Hepatocyte (in vitro differentiated cells): ENCODE data around the gene CDK4. TPM values are rescaled to one million over a fixed set of nuclear protein-coding genes. Genes with fewer than 3 reads are reported as not detected.
A peak's percentile ranks its signal among the peaks of the same experiment; 100 is the strongest.

Source experiments
- DNase-seq: peaks from one replicate; pipeline ENCODE4 v3.0.0-alpha.2; 2016; ENCODE audit warnings: low spot score
- H2AFZ ChIP-seq: fragments of 200-600 bp; sonication (generic); 2 replicates; pipeline ENCODE4 v1.6.0; 2016; ENCODE audit warnings: antibody characterized with exemption, mild to moderate bottlenecking
- H3K27ac ChIP-seq: fragments of 200-600 bp; sonication (generic); 2 replicates; pipeline ENCODE4 v1.5.1; 2016; ENCODE audit warnings: mild to moderate bottlenecking
- H3K27me3 ChIP-seq: fragments of 200-600 bp; sonication (generic); 2 replicates; pipeline ENCODE4 v1.6.1; 2016
- H3K36me3 ChIP-seq: fragments of 200-600 bp; sonication (generic); replicated peaks from 2 replicates; pipeline ENCODE4 v1.5.1; 2016; ENCODE audit warnings: low read depth; ENCODE audit not compliant: insufficient read depth
- H3K4me1 ChIP-seq: fragments of 200-600 bp; sonication (generic); 2 replicates; pipeline ENCODE4 v1.5.1; 2016; ENCODE audit warnings: mild to moderate bottlenecking, moderate library complexity; ENCODE audit not compliant: insufficient read depth
- H3K4me2 ChIP-seq: fragments of 200-600 bp; sonication (generic); 2 replicates; pipeline ENCODE4 v1.6.0; 2016
- H3K4me3 ChIP-seq: fragments of 200-600 bp; sonication (generic); 2 replicates; pipeline ENCODE4 v1.5.1; 2016; ENCODE audit warnings: mild to moderate bottlenecking
- H3K79me2 ChIP-seq: fragments of 200-600 bp; sonication (generic); 2 replicates; pipeline ENCODE4 v1.6.0; 2017; ENCODE audit warnings: mild to moderate bottlenecking
- H3K9me2 ChIP-seq: fragments of 200-600 bp; sonication (generic); replicated peaks from 2 replicates; pipeline ENCODE4 v1.6.0; 2017; ENCODE audit warnings: mild to moderate bottlenecking; ENCODE audit not compliant: insufficient read depth
- H3K9me3 ChIP-seq: fragments of 200-600 bp; sonication (generic); 2 replicates; pipeline ENCODE4 v1.5.1; 2016; ENCODE audit warnings: low read depth, mild to moderate bottlenecking
- H4K20me1 ChIP-seq: fragments of 200-600 bp; sonication (generic); 2 replicates; pipeline ENCODE4 v1.6.0; 2016; ENCODE audit warnings: mild to moderate bottlenecking; ENCODE audit not compliant: insufficient read depth, poor library complexity, severe bottlenecking
- EZH2 ChIP-seq: fragments of 200-600 bp; sonication (generic); IDR thresholded peaks from 2 replicates; pipeline ENCODE4 v1.6.1; 2016; ENCODE audit warnings: antibody characterized with exemption, mild to moderate bottlenecking, borderline replicate concordance
- EZH2phosphoT487 ChIP-seq: fragments of 200-600 bp; sonication (generic); IDR thresholded peaks from one replicate; pipeline ENCODE4 v1.6.1; 2018; ENCODE audit warnings: antibody characterized with exemption, mild to moderate bottlenecking, low read depth, moderate library complexity; ENCODE audit not compliant: unreplicated experiment, severe bottlenecking
- WGBS: methylation state at CpG from one replicate; pipeline ENCODE4 v1.1.6; 2016; ENCODE audit warnings: low lambda C conversion rate; ENCODE audit errors: missing lambda C conversion rate; 5-methylcytosine and 5-hydroxymethylcytosine counted together
- polyA plus RNA-seq: library from polyadenylated mRNA; unstranded; fragments of >200 nt; fragmentation: Nextera tagmentation; extraction: Ambion mirVana; gene quantifications from 2 replicates; pipeline ENCODE4 v1.2.1, GENCODE V29; 2016
- total RNA-seq: library from RNA; depleted of rRNA; stranded (reverse); fragments of >200 nt; gene quantifications from 2 replicates; pipeline ENCODE4 v1.2.3, GENCODE V29; 2014
- TF ChIP-seq, protein P1 (sequence below): fragments of 200-600 bp; sonication (generic); IDR thresholded peaks from 2 replicates; pipeline ENCODE4 v1.5.1; 2016; ENCODE audit warnings: antibody characterized with exemption, mild to moderate bottlenecking; ENCODE audit not compliant: poor library complexity

Gene CDK4
- total and polyA plus RNA-seq, 2 experiments from 2014 or later = 306 to 308 TPM

DNA sequence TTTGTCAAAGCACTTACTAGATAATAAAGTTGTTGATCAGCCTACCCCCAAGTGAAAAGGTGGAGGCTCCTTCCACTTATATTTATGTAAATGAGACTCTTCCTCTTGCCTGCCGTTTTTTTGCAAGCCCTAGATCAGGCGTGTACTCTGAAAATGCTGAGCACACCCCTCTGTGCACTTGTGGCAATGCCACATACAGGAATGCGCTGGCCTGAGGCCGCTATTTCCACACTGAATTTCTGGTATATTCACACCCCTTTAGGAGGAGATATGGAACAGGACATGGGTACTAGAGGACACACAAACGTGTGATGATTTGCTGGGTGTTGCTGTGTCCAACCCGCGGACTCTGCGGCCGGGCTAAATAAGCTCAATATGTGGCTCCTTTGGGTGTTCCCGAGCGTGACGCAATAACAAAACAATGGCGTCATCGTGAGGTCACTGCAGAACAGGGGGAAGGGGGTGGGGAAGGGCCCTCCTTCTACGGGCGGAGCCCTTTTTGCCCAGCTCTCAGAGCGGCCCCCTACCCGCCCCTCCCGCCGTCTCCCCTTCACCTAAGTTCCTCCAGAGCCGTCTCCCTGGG is 7.8 kb downstream of the CDK4 start:
- DNase-seq = no peak

DNA sequence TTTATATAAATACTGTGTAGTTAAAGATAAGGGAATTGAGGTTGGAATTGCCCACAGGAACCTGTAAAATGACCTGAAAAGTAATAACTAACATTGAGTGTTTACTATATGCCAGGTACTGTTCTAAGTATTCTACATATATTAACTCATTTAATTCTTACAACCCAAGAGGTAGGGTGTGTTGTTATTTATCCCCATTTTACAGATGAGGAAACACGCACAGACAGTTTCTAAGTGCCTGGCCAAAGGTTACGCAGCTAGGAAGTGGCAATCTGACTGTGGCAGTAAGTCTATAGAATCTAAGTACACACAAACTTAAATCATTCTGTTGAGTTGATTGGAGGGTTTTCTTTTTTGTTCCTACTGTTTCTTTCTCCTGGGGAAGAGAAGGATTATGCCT is 8.3 kb downstream of the CDK4 start:
- H3K27ac ChIP-seq = no peak overlapping the region

More for the DNA sequence above, 7.8 kb downstream of the CDK4 start:
- H3K27me3 ChIP-seq = peaks cover 42% of the 10 kb centered on the region
- TF ChIP-seq EZH2 (no peak), EZH2phosphoT487 (no peak)
- TF ChIP-seq, protein P1, sequence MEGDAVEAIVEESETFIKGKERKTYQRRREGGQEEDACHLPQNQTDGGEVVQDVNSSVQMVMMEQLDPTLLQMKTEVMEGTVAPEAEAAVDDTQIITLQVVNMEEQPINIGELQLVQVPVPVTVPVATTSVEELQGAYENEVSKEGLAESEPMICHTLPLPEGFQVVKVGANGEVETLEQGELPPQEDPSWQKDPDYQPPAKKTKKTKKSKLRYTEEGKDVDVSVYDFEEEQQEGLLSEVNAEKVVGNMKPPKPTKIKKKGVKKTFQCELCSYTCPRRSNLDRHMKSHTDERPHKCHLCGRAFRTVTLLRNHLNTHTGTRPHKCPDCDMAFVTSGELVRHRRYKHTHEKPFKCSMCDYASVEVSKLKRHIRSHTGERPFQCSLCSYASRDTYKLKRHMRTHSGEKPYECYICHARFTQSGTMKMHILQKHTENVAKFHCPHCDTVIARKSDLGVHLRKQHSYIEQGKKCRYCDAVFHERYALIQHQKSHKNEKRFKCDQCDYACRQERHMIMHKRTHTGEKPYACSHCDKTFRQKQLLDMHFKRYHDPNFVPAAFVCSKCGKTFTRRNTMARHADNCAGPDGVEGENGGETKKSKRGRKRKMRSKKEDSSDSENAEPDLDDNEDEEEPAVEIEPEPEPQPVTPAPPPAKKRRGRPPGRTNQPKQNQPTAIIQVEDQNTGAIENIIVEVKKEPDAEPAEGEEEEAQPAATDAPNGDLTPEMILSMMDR = no peak
- H3K4me1 ChIP-seq = peaks cover 4% of the 10 kb centered on the region
- peak overlapping the region; percentile 97 for H3K27ac ChIP-seq
- H3K4me2 ChIP-seq = peak overlapping the region; percentile 58
- no peaks in the 10 kb centered on the region for H3K9me3 ChIP-seq
- no peaks in the 10 kb centered on the region for H4K20me1 ChIP-seq
- no peaks in the 10 kb centered on the region for H3K9me2 ChIP-seq
- WGBS = 45% methylated on average over 15 of the region's 21 CpGs
- H3K36me3 ChIP-seq = peaks cover 3% of the 10 kb centered on the region
- no peak overlapping the region for H3K4me3 ChIP-seq
- peaks cover 9% of the 10 kb centered on the region for H3K79me2 ChIP-seq
- no peak overlapping the region for H2AFZ ChIP-seq

GRCh38 chr12:57741844-57742738 is 10.0 kb downstream of the CDK4 start:
- Histone ChIP-seq H3K9me2 (no peaks in the 10 kb centered on the region), H3K9me3 (no peaks in the 10 kb centered on the region), H2AFZ (no peak overlapping the region), H3K79me2 (no peaks in the 10 kb centered on the region), H3K27me3 (peaks cover 64% of the 10 kb centered on the region), H3K36me3 (no peaks in the 10 kb centered on the region), H3K4me3 (no peak overlapping the region), H3K4me2 (no peak overlapping the region), H3K27ac (no peak overlapping the region), H3K4me1 (peaks cover 13% of the 10 kb centered on the region), H4K20me1 (no peaks in the 10 kb centered on the region)
- DNase-seq = no peak
- WGBS = 54% methylated on average over 14 of the region's 14 CpGs
- TF ChIP-seq EZH2 = no peak
- TF ChIP-seq EZH2phosphoT487 = no peak
- TF ChIP-seq, protein P1 = no peak

More for the DNA sequence above, 8.3 kb downstream of the CDK4 start:
- H3K4me2 ChIP-seq = peak overlapping the region; percentile 58
- H3K36me3 ChIP-seq = peaks cover 3% of the 10 kb centered on the region
- TF ChIP-seq EZH2 = no peak
- TF ChIP-seq, protein P1 = no peak
- no peak for TF ChIP-seq EZH2phosphoT487
- H3K9me3 ChIP-seq = no peaks in the 10 kb centered on the region
- H3K4me1 ChIP-seq = peaks cover 4% of the 10 kb centered on the region
- no peak overlapping the region for H3K4me3 ChIP-seq
- H3K9me2 ChIP-seq = no peaks in the 10 kb centered on the region
- no peaks in the 10 kb centered on the region for H4K20me1 ChIP-seq
- H3K79me2 ChIP-seq = peaks cover 4% of the 10 kb centered on the region
- WGBS = 94% methylated on average over 2 of the region's 2 CpGs
- no peak for DNase-seq
- no peak overlapping the region for H2AFZ ChIP-seq
- H3K27me3 ChIP-seq = peaks cover 47% of the 10 kb centered on the region
